WTC11 (cell line): ENCODE results near the gene LMAN2. TPM values are rescaled to one million over a fixed set of nuclear protein-coding genes. Genes with fewer than 3 reads are reported as not detected.

Experiments
- ATAC-seq: fragments of 200-7000 bp; cut with Tn5 transposase; 2 replicates; pipeline ENCODE4 v1.10.0; 2021; ENCODE audit warnings: mild to moderate bottlenecking, moderate library complexity
- CTCF ChIA-PET: fragments of 300-600 bp; sonication (Branson Sonifier 250); formaldehyde crosslinking; loops from one replicate; lab custom pipeline; 2021; ENCODE audit warnings: antibody characterized with exemption; lab: Charles Lee
- POLR2A ChIA-PET: fragments of 350-600 bp; sonication (Branson Sonifier 250); formaldehyde crosslinking; loops from one replicate; lab custom pipeline; 2021; ENCODE audit warnings: antibody characterized with exemption; lab: Charles Lee
- DNase-seq: peaks from one replicate; pipeline ENCODE4 v3.0.0; 2021; ENCODE audit warnings: low spot score
- H3K27ac Mint-ChIP-seq: 2 replicates; pipeline ENCODE4 v1.8.0; 2021; ENCODE audit warnings: mixed read lengths
- H3K27me3 Mint-ChIP-seq: 2 replicates; pipeline ENCODE4 v1.8.0; 2021; ENCODE audit warnings: low read depth, mild to moderate bottlenecking, moderate library complexity, mixed read lengths
- H3K36me3 Mint-ChIP-seq: 2 replicates; pipeline ENCODE4 v1.8.0; 2021; ENCODE audit warnings: mixed read lengths
- H3K4me1 Mint-ChIP-seq: 2 replicates; pipeline ENCODE4 v1.8.0; 2022; ENCODE audit warnings: mixed read lengths
- H3K4me3 Mint-ChIP-seq: 2 replicates; pipeline ENCODE4 v1.8.0; 2021; ENCODE audit warnings: mild to moderate bottlenecking, moderate library complexity, mixed read lengths
- H3K9me3 Mint-ChIP-seq: 2 replicates; pipeline ENCODE4 v1.8.0; 2021; ENCODE audit warnings: mixed read lengths
- CREM ChIP-seq: sonication (generic); formaldehyde crosslinking; IDR thresholded peaks from 2 replicates; pipeline ENCODE4 v1.8.1; 2022; ENCODE audit warnings: mild to moderate bottlenecking, missing genetic modification reagents, moderate library complexity
- GTF2I ChIP-seq: fragments of 250-450 bp; sonication (Bioruptor Pico); conservative IDR thresholded peaks from 2 replicates; pipeline ENCODE4 v1.4.0; 2021; ENCODE audit warnings: mild to moderate bottlenecking
- IRF2 ChIP-seq: sonication (generic); formaldehyde crosslinking; IDR thresholded peaks from 2 replicates; pipeline ENCODE4 v1.8.0; 2022; ENCODE audit warnings: low read depth, missing genetic modification reagents, borderline replicate concordance
- NFATC4 ChIP-seq: fragments of 250-450 bp; sonication (Bioruptor Pico); IDR thresholded peaks from 2 replicates; pipeline ENCODE4 v1.9.0; 2021; ENCODE audit warnings: mild to moderate bottlenecking
- ZNF232 ChIP-seq: sonication (generic); formaldehyde crosslinking; IDR thresholded peaks from 2 replicates; pipeline ENCODE4 v1.8.0; 2022; ENCODE audit warnings: mild to moderate bottlenecking, missing genetic modification reagents
- total RNA-seq: library from RNA; stranded (reverse); gene quantifications from 3 replicates; pipeline ENCODE4 v1.2.3, GENCODE V29; 2021
- TF ChIP-seq, protein P1 (sequence below): sonication (generic); formaldehyde crosslinking; IDR thresholded peaks from 2 replicates; pipeline ENCODE4 v1.8.0; 2023; ENCODE audit warnings: missing genetic modification reagents, mild to moderate bottlenecking, borderline replicate concordance
- TF ChIP-seq, protein P2 (sequence below): fragments of 250-450 bp; sonication (Bioruptor Pico); IDR thresholded peaks from 2 replicates; pipeline ENCODE4 v1.9.0; 2021; ENCODE audit warnings: mild to moderate bottlenecking
- TF ChIP-seq, protein P3 (sequence below): sonication (generic); formaldehyde crosslinking; IDR thresholded peaks from 2 replicates; pipeline ENCODE4 v1.8.0; 2023; ENCODE audit warnings: missing genetic modification reagents
- TF ChIP-seq, protein P4 (sequence below): sonication (generic); formaldehyde crosslinking; IDR thresholded peaks from 2 replicates; pipeline ENCODE4 v1.8.1; 2023; ENCODE audit warnings: mild to moderate bottlenecking, missing genetic modification reagents
- TF ChIP-seq, protein P5 (sequence below): fragments of 250-450 bp; sonication (Bioruptor Pico); IDR thresholded peaks from 2 replicates; pipeline ENCODE4 v1.8.0; 2021; ENCODE audit warnings: mild to moderate bottlenecking
- TF ChIP-seq, protein P6 (sequence below): fragments of 250-450 bp; sonication (Bioruptor Pico); IDR thresholded peaks from 2 replicates; pipeline ENCODE4 v1.9.0; 2021; ENCODE audit warnings: mild to moderate bottlenecking, borderline replicate concordance
- TF ChIP-seq, protein P7 (sequence below): sonication (generic); formaldehyde crosslinking; IDR thresholded peaks from 2 replicates; pipeline ENCODE4 v1.8.1; 2023; ENCODE audit warnings: mild to moderate bottlenecking, missing genetic modification reagents

Gene LMAN2
- total RNA-seq, 1 experiment from 2014 or later, result 162 TPM

DNA sequence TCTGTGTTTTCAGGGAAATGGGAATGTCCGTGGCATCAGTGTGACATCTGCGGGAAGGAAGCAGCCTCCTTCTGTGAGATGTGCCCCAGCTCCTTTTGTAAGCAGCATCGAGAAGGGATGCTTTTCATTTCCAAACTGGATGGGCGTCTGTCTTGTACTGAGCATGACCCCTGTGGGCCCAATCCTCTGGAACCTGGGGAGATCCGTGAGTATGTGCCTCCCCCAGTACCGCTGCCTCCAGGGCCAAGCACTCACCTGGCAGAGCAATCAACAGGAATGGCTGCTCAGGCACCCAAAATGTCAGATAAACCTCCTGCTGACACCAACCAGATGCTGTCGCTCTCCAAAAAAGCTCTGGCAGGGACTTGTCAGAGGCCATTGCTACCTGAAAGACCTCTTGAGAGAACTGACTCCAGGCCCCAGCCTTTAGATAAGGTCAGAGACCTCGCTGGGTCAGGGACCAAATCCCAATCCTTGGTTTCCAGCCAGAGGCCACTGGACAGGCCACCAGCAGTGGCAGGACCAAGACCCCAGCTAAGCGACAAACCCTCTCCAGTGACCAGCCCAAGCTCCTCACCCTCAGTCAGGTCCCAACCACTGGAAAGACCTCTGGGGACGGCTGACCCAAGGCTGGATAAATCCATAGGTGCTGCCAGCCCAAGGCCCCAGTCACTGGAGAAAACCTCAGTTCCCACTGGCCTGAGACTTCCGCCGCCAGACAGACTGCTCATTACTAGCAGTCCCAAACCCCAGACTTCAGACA is 57.5 kb downstream of the LMAN2 start (continued):
- TF ChIP-seq, protein P1, sequence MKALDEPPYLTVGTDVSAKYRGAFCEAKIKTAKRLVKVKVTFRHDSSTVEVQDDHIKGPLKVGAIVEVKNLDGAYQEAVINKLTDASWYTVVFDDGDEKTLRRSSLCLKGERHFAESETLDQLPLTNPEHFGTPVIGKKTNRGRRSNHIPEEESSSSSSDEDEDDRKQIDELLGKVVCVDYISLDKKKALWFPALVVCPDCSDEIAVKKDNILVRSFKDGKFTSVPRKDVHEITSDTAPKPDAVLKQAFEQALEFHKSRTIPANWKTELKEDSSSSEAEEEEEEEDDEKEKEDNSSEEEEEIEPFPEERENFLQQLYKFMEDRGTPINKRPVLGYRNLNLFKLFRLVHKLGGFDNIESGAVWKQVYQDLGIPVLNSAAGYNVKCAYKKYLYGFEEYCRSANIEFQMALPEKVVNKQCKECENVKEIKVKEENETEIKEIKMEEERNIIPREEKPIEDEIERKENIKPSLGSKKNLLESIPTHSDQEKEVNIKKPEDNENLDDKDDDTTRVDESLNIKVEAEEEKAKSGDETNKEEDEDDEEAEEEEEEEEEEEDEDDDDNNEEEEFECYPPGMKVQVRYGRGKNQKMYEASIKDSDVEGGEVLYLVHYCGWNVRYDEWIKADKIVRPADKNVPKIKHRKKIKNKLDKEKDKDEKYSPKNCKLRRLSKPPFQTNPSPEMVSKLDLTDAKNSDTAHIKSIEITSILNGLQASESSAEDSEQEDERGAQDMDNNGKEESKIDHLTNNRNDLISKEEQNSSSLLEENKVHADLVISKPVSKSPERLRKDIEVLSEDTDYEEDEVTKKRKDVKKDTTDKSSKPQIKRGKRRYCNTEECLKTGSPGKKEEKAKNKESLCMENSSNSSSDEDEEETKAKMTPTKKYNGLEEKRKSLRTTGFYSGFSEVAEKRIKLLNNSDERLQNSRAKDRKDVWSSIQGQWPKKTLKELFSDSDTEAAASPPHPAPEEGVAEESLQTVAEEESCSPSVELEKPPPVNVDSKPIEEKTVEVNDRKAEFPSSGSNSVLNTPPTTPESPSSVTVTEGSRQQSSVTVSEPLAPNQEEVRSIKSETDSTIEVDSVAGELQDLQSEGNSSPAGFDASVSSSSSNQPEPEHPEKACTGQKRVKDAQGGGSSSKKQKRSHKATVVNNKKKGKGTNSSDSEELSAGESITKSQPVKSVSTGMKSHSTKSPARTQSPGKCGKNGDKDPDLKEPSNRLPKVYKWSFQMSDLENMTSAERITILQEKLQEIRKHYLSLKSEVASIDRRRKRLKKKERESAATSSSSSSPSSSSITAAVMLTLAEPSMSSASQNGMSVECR (CRISPR knock-in tag), result no peak
- TF ChIP-seq ZNF232 (CRISPR knock-in tag) (no peak), NFATC4 (CRISPR knock-in tag) (no peak)
- TF ChIP-seq, protein P2, sequence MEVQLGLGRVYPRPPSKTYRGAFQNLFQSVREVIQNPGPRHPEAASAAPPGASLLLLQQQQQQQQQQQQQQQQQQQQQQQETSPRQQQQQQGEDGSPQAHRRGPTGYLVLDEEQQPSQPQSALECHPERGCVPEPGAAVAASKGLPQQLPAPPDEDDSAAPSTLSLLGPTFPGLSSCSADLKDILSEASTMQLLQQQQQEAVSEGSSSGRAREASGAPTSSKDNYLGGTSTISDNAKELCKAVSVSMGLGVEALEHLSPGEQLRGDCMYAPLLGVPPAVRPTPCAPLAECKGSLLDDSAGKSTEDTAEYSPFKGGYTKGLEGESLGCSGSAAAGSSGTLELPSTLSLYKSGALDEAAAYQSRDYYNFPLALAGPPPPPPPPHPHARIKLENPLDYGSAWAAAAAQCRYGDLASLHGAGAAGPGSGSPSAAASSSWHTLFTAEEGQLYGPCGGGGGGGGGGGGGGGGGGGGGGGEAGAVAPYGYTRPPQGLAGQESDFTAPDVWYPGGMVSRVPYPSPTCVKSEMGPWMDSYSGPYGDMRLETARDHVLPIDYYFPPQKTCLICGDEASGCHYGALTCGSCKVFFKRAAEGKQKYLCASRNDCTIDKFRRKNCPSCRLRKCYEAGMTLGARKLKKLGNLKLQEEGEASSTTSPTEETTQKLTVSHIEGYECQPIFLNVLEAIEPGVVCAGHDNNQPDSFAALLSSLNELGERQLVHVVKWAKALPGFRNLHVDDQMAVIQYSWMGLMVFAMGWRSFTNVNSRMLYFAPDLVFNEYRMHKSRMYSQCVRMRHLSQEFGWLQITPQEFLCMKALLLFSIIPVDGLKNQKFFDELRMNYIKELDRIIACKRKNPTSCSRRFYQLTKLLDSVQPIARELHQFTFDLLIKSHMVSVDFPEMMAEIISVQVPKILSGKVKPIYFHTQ, result no peak
- TF ChIP-seq, protein P3, sequence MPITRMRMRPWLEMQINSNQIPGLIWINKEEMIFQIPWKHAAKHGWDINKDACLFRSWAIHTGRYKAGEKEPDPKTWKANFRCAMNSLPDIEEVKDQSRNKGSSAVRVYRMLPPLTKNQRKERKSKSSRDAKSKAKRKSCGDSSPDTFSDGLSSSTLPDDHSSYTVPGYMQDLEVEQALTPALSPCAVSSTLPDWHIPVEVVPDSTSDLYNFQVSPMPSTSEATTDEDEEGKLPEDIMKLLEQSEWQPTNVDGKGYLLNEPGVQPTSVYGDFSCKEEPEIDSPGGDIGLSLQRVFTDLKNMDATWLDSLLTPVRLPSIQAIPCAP (CRISPR knock-in tag), result no peak
- TF ChIP-seq, protein P4, sequence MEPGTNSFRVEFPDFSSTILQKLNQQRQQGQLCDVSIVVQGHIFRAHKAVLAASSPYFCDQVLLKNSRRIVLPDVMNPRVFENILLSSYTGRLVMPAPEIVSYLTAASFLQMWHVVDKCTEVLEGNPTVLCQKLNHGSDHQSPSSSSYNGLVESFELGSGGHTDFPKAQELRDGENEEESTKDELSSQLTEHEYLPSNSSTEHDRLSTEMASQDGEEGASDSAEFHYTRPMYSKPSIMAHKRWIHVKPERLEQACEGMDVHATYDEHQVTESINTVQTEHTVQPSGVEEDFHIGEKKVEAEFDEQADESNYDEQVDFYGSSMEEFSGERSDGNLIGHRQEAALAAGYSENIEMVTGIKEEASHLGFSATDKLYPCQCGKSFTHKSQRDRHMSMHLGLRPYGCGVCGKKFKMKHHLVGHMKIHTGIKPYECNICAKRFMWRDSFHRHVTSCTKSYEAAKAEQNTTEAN (CRISPR knock-in tag), result no peak
- TF ChIP-seq, protein P5, sequence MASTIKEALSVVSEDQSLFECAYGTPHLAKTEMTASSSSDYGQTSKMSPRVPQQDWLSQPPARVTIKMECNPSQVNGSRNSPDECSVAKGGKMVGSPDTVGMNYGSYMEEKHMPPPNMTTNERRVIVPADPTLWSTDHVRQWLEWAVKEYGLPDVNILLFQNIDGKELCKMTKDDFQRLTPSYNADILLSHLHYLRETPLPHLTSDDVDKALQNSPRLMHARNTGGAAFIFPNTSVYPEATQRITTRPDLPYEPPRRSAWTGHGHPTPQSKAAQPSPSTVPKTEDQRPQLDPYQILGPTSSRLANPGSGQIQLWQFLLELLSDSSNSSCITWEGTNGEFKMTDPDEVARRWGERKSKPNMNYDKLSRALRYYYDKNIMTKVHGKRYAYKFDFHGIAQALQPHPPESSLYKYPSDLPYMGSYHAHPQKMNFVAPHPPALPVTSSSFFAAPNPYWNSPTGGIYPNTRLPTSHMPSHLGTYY, result no peak

DNA sequence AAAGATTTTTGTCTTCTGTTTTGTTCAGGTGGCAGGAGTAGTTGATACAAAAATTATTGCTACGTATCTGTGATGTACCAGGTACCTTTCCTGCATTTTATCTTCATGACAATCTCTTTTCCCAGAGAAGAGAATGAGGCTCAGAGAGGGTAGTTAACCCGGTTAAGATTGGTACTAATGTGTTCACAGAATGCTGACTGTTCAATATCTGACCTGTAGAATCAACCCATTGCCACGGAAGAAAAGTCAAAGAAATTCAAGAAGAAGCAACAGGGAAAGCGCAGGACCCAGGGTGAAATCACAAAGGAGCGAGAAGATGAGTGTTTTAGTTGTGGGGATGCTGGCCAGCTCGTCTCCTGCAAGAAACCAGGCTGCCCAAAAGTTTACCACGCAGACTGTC is 59.7 kb downstream of the LMAN2 start:
- Mint-ChIP-seq H3K27ac (no peak overlapping the region), H3K4me1 (peaks cover 6% of the 10 kb centered on the region; the same call in 1 of the 2 replicates)
- CTCF ChIA-PET, result interaction anchor here (1.2 kb wide), 1 partner anchor 18 kb away, joined by 4 read pairs; no protein-coding TSS in a partner anchor
- no peak for TF ChIP-seq ZNF232 (CRISPR knock-in tag)
- no peak for TF ChIP-seq CREM (CRISPR knock-in tag)
- no peak for TF ChIP-seq IRF2 (CRISPR knock-in tag)
- TF ChIP-seq NFATC4 (CRISPR knock-in tag), result no peak
- TF ChIP-seq, protein P6, sequence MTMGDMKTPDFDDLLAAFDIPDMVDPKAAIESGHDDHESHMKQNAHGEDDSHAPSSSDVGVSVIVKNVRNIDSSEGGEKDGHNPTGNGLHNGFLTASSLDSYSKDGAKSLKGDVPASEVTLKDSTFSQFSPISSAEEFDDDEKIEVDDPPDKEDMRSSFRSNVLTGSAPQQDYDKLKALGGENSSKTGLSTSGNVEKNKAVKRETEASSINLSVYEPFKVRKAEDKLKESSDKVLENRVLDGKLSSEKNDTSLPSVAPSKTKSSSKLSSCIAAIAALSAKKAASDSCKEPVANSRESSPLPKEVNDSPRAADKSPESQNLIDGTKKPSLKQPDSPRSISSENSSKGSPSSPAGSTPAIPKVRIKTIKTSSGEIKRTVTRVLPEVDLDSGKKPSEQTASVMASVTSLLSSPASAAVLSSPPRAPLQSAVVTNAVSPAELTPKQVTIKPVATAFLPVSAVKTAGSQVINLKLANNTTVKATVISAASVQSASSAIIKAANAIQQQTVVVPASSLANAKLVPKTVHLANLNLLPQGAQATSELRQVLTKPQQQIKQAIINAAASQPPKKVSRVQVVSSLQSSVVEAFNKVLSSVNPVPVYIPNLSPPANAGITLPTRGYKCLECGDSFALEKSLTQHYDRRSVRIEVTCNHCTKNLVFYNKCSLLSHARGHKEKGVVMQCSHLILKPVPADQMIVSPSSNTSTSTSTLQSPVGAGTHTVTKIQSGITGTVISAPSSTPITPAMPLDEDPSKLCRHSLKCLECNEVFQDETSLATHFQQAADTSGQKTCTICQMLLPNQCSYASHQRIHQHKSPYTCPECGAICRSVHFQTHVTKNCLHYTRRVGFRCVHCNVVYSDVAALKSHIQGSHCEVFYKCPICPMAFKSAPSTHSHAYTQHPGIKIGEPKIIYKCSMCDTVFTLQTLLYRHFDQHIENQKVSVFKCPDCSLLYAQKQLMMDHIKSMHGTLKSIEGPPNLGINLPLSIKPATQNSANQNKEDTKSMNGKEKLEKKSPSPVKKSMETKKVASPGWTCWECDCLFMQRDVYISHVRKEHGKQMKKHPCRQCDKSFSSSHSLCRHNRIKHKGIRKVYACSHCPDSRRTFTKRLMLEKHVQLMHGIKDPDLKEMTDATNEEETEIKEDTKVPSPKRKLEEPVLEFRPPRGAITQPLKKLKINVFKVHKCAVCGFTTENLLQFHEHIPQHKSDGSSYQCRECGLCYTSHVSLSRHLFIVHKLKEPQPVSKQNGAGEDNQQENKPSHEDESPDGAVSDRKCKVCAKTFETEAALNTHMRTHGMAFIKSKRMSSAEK (CRISPR knock-in tag), result no peak
- TF ChIP-seq, protein P7, sequence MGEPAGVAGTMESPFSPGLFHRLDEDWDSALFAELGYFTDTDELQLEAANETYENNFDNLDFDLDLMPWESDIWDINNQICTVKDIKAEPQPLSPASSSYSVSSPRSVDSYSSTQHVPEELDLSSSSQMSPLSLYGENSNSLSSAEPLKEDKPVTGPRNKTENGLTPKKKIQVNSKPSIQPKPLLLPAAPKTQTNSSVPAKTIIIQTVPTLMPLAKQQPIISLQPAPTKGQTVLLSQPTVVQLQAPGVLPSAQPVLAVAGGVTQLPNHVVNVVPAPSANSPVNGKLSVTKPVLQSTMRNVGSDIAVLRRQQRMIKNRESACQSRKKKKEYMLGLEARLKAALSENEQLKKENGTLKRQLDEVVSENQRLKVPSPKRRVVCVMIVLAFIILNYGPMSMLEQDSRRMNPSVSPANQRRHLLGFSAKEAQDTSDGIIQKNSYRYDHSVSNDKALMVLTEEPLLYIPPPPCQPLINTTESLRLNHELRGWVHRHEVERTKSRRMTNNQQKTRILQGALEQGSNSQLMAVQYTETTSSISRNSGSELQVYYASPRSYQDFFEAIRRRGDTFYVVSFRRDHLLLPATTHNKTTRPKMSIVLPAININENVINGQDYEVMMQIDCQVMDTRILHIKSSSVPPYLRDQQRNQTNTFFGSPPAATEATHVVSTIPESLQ (CRISPR knock-in tag), result no peak
- no peak for TF ChIP-seq GTF2I
- TF ChIP-seq, protein P3 (CRISPR knock-in tag), result no peak
- TF ChIP-seq, all 79 proteins: peak for 0
- H3K36me3 Mint-ChIP-seq, result peaks cover 80% of the 10 kb centered on the region
- no peaks in the 10 kb centered on the region for H3K27me3 Mint-ChIP-seq
- DNase-seq (no peak), ATAC-seq (no peak)
- POLR2A ChIA-PET, result no interaction called here
- H3K9me3 Mint-ChIP-seq, result no peaks in the 10 kb centered on the region
- H3K4me3 Mint-ChIP-seq, result no peak overlapping the region
